HT1080 (cell line): ENCODE data around the gene BIK. TPM values are rescaled to one million over a fixed set of nuclear protein-coding genes. Genes with fewer than 3 reads are reported as not detected.

Experiments used
- DNase-seq: peaks from one replicate; pipeline ENCODE4 v3.0.0-alpha.2; 2015; ENCODE audit warnings: low read depth
- polyA plus RNA-seq, 2 experiments: library from polyadenylated mRNA; depleted of rRNA; stranded (reverse); fragments of >200 nt; gene quantifications; 2 replicates each; pipeline ENCODE4 v1.2.3, GENCODE V29; 2015
- total RNA-seq: library from RNA; depleted of rRNA; stranded (reverse); fragments of >200 nt; shearing (Covaris generic); gene quantifications from 2 replicates; pipeline ENCODE4 v1.2.3, GENCODE V29; 2014; rRNA removed

BIK gene, protein sequence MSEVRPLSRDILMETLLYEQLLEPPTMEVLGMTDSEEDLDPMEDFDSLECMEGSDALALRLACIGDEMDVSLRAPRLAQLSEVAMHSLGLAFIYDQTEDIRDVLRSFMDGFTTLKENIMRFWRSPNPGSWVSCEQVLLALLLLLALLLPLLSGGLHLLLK
- total RNA-seq, result 0.14 and 0.50 TPM in 2 replicates
- 1.5 and 2.2 TPM in 2 replicates for polyA plus RNA-seq (2015; cell fraction: cytosol; rRNA removed)
- polyA plus RNA-seq (2015; cell fraction: nucleus; rRNA removed), result 0.30 and 0.49 TPM in 2 replicates

- DNase-seq, result no peak
These were observed at the start of gene BIK for GRCh38 chr22:43110444-43110926. Gene BIK (plus strand): TSS chr22:43110750. CDS start chr22:43124023, 13,273 bp downstream.

DNA sequence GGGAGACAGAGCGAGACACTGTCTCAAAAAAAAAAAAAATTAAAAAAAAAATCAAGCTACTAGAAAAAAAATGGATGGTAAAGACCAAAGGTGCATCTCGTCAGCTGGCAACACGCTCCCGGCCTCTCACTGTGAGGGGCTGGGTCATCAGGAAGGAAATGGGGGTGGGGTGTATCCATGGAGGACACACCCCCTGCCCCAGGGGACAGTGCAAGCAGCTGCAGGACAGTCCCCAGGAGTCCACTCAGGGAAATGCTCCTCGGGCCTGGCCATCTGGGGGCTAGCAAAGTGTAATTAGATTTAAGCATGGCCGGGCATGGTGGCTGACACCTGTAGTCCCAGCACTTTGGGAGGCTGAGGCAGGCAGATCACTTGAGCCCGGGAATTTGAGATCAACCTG, 44.4 kb upstream of the BIK start:
- DNase-seq, result no peak

- peak; percentile 87 for DNase-seq
These were observed 43.6 kb upstream of the BIK start for GRCh38 chr22:43066844-43067385.

DNA sequence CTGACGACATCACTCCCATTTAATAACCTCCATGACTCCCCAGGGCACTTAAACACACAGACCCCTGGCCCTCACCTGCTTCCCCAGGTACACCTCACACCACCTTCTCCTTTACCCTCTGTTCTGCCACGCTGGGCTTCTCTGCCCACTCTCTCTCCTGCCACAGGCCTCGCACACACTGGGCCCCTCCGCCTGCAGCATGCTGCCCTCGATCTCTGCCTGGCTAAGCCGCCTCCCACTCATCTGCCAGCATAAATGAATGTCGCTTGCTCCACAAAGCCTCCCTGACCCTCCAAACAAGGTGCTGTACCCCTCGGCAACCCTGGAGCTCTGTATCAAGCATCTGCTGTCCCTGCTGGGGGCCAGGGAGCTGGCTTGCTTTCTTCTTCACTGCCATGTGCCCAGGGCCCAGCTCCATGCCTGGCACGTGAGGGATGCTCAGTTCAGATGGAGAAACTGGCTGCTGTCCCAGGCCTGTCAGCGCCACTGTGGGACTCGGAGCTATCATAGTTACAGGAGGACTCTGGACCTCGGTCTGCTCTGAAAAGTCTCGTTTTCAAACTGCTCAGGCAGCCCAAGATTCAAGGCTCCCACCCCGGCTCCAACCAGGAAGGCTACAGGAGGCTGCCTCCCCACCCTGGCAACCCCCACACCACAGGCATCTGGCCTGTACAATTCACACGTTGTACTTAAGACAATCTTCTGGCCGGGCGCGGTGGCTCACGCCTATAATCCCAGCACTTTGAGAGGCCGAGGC, 33.3 kb upstream of the BIK start:
- DNase-seq, result no peak

DNA sequence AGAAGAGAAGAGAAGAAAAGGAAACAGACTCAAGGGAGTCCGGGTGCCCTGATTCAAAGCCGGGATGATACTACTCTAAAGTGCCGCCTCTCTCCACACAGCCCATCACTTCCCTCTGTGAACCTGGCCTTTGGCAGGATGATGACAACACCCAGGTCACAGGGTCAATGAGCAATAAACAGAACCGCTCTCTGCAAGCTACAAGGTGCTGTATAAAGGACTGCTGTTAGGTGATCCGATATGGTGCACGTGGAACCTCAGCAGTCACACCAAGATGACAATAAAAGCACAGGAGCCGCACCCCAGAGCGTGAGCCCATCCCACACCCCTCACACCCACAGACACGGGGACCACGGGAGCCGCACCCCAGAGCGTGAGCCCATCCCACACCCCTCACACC, 32.0 kb upstream of the BIK start:
- DNase-seq, result no peak

- no peak for DNase-seq
These were observed 30.8 kb upstream of the BIK start for GRCh38 chr22:43079742-43080141.

GRCh38 chr22:43080616-43081015, 29.9 kb upstream of the BIK start:
- DNase-seq, result peak; percentile 24

DNA sequence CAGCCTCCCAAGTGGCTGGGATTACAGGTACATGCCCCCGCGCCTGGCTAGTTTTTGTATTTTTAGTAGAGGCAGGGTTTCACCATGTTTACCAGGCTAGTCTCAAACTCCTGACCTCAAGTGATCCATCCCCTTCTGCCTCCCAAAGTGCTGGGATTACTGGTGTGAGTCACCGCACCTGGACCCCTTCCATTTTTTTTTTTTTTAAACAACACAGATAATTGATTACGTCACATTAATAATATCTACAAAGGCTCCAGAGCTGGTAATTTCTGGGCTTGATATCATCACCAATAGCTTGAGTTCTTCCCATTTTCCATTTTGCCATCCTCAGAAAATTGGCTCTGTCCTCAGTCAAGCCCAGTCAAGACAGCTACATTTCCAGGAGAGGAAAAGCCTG, 28.6 kb upstream of the BIK start:
- DNase-seq, result peak; percentile 18

DNA sequence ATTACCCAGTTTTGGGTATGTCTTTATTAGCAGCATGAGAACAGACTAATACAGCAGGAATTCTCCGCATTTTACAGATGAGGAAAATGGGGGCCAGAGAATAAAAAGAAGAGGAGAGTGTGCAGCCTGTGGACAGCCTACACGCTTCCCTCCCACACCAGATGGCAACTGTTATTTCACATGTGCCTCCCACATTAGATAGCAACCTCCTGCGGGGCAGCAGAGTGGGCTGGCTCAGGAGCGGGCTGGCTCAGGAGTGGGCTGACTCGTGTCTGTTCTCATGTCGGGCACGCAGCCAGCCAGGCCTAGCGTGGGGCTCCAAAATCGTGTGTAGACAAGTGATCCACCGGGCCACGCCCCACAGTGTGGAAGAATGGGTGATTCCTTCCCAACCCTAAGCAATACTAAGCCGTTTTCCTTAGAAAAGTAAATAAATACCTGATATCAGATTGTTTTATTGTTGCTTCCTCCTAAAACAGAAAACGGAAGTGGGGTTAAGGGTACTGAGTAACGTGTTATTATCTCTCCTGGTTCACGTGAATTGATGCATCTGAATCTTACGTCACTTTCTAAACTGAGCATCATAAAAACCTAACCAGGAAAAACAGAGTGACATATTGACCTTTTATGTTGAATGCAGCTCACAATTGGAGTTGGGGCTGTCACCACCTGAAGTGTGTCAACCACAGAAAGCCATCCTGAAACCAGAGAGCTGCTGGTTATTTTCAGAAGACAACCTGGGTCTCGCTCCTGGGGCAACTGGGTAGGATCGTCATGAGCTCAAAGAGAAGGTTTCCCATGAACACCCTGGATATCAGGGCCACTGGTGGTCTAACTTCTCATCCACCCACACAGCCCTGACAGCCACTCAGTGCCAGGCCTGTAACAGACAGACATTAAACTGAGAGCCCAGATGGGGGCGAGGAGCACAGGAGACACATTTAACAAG, 24.6 kb upstream of the BIK start:
- DNase-seq, result no peak

DNA sequence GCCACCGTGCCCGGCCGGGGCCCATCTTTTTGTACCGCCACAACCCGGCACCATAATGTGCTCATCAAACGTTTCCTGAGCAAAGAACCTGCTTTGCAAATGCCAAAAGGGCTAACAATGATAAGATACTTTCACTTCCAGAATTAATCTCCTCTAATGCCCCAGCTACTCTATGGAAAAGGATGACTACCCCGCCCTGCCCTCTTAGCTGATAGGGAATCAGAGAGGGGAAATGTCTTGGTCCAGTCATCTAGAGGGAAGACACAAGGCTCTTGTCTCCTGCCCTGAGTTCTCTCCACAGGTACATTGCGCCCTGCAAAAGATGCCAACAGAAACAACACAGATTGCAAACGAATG, 21.9 kb upstream of the BIK start:
- DNase-seq, result no peak

DNA sequence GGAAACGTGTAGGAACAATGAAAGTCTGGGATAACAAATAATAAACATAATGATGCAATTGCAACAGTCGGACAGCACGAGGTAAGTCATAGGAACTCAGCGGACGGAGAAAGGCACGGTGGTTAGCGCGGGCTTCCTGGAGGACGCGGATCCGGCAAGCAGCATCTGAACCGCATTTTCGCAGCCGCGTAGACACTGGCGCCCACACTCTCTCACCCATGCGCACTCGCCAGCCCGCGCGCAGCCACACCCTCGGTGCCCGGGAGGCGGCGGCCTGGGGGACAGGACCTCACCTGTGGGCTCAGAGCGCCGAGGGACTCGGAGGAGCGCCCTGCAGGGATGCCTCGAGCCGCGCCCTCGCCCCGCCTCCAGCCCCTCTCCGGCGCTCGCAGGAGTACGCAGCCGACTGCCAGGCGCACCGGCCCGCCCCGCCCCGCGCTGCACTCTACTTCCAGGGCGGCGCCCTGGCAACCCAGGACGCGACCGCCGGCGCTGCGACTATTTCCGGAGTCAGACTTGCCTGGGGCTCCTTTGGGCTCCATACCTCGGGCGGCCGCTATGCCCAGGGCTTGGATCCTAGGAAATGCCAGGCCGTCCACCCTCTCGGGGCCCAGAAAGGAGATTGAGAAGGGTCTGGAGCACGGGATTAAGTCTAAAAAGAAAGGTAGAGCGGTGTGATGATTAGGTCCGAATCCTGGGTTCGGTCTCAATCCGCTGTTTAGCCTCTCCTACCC, 21.4 kb upstream of the BIK start, which contains the start of gene TTLL1:
Gene TTLL1 (minus strand): TSS at position 408 of the 734 bp plus-strand sequence. CDS start 13,805 bp downstream, outside the sequence.
- peak; percentile 91 for DNase-seq

DNA sequence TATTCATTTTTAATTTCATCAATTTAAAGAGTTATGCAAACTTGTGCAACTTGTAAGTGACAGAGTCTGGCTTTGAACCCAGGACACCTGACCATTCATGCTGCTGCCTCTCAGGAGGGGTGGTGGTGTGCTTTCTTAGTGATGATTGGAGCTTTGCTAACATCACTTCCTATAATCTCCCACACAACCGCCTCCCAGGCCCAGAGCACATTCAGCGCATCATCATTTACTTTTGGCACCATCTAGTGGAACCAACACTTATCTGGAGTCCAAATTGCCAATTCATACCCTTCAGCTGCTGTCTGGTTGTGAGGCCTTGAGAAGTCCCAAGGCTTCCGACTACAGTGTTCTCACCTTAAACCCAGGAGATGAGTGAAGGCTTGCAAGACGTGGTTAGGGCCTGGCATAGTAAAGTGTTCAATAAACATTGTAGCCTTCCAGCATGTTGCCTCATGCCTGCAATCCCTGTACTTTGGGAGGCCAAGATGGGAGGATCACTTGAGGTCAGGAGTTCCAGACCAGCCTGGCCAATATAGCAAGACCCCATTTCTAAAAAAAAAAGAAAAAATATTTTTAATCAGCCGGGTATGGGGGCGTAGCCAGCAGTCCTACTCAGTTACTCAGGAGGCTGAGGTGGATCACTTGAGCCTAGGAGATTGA, 20.3 kb upstream of the BIK start:
- peak; percentile 92 for DNase-seq

DNA sequence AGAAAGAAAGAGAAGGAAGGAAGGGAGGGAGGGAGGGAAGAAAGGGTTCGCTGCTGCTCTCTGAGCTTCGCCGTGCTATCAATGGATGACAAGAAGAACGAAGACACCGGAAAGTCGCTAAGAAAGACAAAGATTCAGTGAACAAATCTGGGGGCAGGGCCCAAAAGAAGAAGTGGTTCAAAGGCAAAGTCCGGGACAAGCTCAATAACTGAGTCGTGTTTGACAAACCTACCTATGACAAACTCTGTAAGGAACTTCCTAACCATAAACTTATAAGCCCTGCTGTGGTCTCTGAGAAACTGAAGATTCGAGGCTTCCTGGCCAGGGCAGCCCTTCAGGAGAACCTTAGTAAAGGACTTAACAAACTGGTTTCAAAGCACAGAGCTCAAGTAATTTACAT, 18.5 kb upstream of the BIK start:
- no peak for DNase-seq

- peak; percentile 24 for DNase-seq
These were observed 16.5 kb upstream of the BIK start for GRCh38 chr22:43094085-43094484.

DNA sequence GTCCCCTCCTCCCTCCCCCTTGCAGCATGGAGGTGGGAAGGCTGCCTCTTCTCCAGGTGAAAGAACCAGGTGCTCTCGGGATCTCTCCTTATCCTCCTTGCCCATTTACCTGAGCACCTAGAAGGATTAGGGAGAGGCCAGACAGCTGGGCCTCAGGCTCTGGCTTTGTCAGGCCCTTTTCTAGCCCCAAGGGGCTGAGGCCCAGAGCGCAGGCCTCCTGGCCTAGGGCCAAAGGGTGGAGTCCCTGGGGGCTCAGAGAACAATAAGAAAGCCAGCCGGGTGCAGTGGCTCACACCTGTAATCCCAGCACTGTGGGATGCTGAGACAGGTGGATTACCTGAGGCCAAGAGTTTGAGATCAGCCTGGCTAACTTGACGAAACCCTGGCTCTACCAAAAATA, 16.0 kb upstream of the BIK start:
- DNase-seq, result no peak

- DNase-seq, result no peak
These were observed 14.1 kb upstream of the BIK start for GRCh38 chr22:43096420-43096819.

DNA sequence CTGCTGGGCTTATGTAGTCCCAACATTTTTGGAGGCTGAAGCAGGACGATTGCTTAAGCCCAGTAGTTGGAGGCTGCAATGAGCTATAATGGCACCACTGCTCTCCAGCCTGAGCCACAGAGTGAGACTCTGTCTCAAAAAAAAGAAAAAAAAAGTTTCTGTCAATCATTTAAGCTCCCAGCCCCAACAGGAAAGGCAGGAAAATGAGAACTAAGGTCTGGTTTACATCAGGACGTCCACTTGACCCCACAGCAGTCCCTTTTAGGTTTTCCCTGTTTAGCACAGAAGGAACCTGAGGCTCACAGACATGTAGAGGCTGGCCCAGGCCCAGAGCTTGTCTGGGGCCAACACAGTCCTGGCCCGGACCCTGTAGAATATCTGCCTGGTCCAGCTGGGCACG, 12.2 kb upstream of the BIK start:
- DNase-seq, result no peak

GRCh38 chr22:43099095-43099494, 11.5 kb upstream of the BIK start:
- DNase-seq, result no peak

DNA sequence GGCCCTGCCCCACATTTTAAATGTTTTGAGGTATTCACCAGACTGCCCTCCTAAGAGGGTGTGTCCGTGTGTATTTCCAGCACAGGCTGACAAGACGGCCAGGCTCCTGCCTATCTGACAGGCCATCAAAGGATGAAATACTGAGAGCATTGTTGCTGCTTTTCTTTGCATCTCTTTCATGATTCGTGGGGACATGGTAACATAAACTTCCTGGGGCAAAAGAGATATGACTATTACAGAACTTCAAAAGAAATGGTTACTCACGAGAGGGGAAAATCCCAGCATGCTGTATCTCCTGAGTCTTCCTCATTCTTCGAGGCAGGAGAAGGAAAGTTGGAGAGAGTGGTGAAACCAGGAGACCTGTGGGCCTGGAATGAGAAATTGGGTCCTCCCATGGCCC, 10.3 kb upstream of the BIK start:
- no peak for DNase-seq

DNA sequence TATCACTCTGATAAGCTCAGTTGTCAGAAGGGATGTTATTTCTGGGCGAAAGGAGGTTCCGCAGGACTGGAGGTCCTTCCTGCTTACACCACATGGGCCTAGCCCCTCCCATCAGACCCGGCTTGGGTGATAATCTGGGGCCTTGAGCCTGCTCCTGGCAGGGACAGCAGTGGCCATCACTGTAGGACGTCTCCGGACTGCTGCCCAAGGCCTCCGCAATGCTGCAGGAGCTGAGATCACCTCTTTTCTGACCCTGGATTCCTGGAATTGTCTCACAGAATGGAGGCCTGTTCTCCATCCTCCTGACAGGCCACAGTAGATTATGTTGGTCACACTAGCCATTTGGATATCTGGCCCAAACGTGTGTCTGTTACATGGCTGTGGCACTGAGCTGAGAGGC, 9.2 kb upstream of the BIK start:
- DNase-seq, result no peak
